Subcutaneous abdominal adipose tissue (tissue), 5 donors: ENCODE measurements around the gene PRKCH.
A peak's percentile ranks its signal among the peaks of the same experiment; 100 is the strongest.
"Not testable (repeated sequence)": the region's sequence is repeated elsewhere in the genome, so short reads cannot be mapped to it uniquely, and the experiment has no call there.

ENCODE experiments used
- H3K27ac ChIP-seq: one replicate; pipeline ENCODE4 v1.7.0; 2013; ENCODE audit warnings: low read depth, mild to moderate bottlenecking, inconsistent platforms, low read length, moderate library complexity
- H3K27me3 ChIP-seq, 5 donors: one replicate each; pipeline ENCODE4 v1.7.0; 2013; ENCODE audit warnings: low read length in 5 of 5, inconsistent platforms in 1 of 5; ENCODE audit not compliant: control insufficient read depth in 5 of 5, insufficient read depth in 4 of 5
- H3K36me3 ChIP-seq, 5 donors: one replicate each; pipeline ENCODE4 v1.7.0; 2013; ENCODE audit warnings: low read length in 5 of 5; ENCODE audit not compliant: control insufficient read depth in 5 of 5, insufficient read depth in 5 of 5
- H3K4me1 ChIP-seq, 5 donors: one replicate each; pipeline ENCODE4 v1.7.0; 2013; ENCODE audit warnings: low read length in 5 of 5, mild to moderate bottlenecking in 3 of 5, moderate library complexity in 1 of 5; ENCODE audit not compliant: control insufficient read depth in 5 of 5, insufficient read depth in 5 of 5
- H3K4me3 ChIP-seq, 5 donors: one replicate each; pipeline ENCODE4 v1.7.0; 2013; ENCODE audit warnings: low read length in 5 of 5, low read depth in 1 of 5
- H3K9ac ChIP-seq, 5 donors: one replicate each; pipeline ENCODE4 v1.7.0; 2013; ENCODE audit warnings: low read length in 5 of 5, mild to moderate bottlenecking in 4 of 5, moderate library complexity in 3 of 5
- H3K9me3 ChIP-seq, 5 donors: one replicate each; pipeline ENCODE4 v1.7.0; 2013; ENCODE audit warnings: low read length in 5 of 5; ENCODE audit not compliant: control insufficient read depth in 5 of 5
- donor health status: healthy.
- donor health status: healthy.
- donor health status: healthy.
- donor health status: healthy.
- donor health status: healthy.

The PRKCH gene

DNA sequence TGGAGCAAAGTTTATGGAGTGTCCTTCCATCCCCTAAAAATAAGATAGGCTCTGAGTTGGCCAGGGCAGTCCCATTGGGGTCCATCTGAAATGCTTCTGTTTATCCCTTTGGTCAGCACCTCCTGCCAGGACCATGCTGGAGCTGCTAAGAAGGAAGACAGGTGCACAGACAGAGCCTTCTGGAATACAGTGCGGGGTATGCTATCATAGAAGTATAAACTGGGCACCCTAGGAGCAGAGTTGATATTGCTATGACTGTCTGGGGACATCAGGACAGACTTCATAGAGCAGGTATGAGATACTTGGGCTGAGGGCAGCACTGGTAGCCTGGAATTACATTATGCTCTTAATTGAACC is 203.5 kb downstream of the PRKCH start:
- peak overlapping the region in 1 of 5 donors; percentile 11 for H3K9ac ChIP-seq
- peaks cover 0 to 41% (median 23%) of the 10 kb centered on the region in 5 donors for H3K4me1 ChIP-seq
- H3K9me3 ChIP-seq, result no peaks in the 10 kb centered on the region
- H3K4me3 ChIP-seq, result no peak overlapping the region
- no peaks in the 10 kb centered on the region for H3K27me3 ChIP-seq
- H3K27ac ChIP-seq, result peak overlapping the region; percentile 11
- peaks cover 0 to 6% (median 0%) of the 10 kb centered on the region in 5 donors for H3K36me3 ChIP-seq

DNA sequence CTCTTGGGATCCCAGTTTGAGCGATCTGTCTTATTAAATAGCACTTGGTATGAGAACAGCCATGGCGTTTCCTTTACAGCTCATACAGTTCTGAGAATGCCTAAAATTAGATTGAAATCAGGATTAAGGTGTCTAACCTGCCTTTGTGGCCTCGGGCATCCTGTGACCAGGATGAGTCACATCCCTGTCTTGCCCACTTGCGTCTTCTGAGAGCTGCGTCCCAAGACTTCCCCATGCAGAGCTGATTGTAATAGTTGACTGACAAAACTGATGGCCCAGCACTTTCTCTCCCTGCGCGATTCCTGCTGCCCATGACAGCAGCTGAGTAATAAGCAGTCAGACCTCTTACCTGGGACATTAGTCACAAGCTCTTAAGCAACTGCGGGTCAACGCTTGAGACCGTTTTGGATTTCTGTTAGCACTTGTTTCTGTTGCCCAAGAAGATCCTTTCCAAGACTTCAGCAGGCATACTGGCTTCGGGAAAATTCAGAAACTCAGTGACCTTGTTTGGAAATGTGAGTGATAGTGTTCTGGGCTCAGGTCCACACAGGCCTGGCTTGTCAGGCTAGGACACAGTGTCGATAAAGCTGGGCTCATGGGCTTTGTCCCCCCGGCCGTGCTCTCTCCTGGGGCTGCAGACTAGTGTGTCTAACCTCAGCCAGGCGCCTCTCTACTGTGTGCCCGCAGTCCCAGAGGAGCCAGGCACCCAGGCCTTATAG is 204.1 kb downstream of the PRKCH start:
- Histone ChIP-seq H3K27me3 (no peaks in the 10 kb centered on the region), H3K9me3 (no peaks in the 10 kb centered on the region), H3K4me3 (no peak overlapping the region), H3K4me1 (peaks cover 0 to 41% (median 23%) of the 10 kb centered on the region in 5 donors), H3K27ac (peak overlapping the region; percentile 11), H3K9ac (peak overlapping the region in 2 of 5 donors; percentile 2 to 11), H3K36me3 (peaks cover 0 to 6% (median 3%) of the 10 kb centered on the region in 5 donors)

DNA sequence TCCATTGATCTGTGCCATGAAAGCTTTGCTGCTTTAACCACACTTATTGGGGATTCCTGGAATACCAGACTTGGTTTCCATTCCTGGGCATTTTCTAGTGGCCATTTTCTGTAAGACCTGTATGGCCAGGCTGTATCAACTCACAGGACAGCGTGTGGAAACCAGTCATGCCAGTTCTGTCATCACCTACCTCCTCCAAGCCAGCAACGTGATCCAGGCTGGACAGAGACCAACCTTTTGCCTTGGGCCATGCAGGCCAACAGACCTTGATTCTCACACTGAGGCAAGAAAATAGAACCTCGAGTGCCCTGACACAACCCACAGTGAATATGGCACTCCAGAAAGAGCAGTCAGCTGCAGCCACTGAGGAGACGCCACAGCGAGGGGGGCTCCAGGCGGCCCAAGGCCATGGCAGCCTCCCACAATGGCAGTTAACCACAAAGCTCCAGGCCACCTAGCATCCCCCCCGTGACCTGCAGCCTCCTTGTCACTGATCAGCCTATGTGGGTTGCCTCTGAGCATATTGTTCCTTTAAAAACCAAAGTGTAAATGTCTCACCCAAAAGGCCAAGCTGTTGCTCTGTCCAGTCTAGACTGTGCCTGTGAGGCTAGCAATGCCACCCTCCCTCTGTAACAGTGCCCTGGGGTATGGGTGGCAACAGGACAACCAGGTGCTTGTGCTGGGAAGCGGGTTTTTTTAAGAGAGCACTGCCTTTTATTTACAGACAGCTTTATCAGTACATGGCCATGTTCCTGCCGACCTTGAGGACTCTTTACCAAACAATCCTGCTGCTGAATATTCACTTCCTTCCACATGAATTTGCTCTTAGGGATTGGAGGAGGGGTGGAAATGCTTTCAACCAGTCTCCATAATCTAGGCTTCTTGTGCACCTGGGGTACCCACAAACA is 205.3 kb downstream of the PRKCH start:
- H3K36me3 ChIP-seq, result peaks cover 0 to 6% (median 5%) of the 10 kb centered on the region in 5 donors
- H3K27me3 ChIP-seq, result no peaks in the 10 kb centered on the region
- H3K27ac ChIP-seq, result peak overlapping the region; percentile 11
- H3K4me1 ChIP-seq, result peaks cover 0 to 43% (median 23%) of the 10 kb centered on the region in 5 donors
- H3K9ac ChIP-seq, result peak overlapping the region in 2 of 5 donors; percentile 11 to 48
- no peaks in the 10 kb centered on the region for H3K9me3 ChIP-seq
- H3K4me3 ChIP-seq, result no peak overlapping the region

DNA sequence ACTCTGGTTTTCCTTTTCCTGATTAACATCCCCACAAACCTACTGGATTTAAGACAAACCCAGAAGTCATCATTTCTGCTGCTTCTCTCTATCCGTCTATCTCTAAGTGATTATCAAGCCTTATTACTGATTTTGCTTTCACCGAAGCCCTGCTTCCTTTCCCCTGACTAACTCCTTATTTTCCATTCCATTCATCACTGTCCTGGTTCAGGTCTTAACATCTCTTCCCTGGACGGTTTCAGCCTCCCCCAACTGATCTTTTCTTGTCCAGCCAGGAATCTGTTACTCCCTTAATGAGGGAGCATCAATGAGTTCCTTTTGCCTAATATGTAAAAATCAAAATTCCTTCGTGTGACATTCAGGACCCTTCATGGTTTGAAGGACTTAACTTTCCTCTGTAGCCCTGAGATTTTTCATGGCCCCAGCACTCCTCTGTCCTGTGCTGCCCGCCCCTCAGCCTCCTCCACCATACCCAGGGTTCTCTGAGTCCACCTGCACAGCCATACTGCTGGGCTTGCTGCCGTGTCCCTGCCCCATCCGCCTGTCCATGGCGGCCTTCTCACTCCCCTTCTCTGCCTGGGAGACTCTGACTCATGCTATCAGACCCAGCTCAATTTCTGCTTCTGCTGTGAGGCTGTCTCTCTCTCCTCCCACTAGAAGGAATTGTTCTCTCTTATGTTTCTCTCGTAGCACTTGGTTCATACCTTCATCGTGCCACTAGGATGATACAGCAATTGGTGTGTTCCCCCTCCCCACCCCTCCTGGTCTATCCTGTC is 206.1 kb downstream of the PRKCH start:
- Histone ChIP-seq H3K36me3 (peaks cover 0 to 6% (median 5%) of the 10 kb centered on the region in 5 donors), H3K9ac (no peak overlapping the region), H3K4me3 (no peak overlapping the region), H3K4me1 (peaks cover 0 to 46% (median 26%) of the 10 kb centered on the region in 5 donors), H3K9me3 (no peaks in the 10 kb centered on the region), H3K27me3 (no peaks in the 10 kb centered on the region), H3K27ac (peak overlapping the region; percentile 11)

DNA sequence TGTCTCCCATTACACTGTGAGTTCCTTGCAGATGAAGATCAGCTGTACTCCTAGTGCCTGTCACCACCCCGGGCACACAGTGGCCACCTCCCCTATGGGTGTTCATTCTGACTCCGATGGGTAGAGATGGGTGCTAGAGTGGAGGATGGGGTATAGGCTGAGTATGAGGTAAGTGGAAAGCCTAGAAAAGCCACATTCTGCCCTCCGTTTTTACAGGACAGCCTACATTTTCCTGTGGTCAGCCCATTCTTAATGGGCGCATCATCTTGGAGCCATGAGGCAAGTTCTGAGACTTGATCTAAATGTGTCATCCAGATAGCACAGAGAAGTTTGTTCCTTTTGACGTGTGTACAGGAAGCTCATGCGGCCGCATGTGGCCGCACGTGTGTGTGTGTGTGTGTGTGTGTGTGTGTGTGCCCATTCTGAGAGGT is 207.2 kb downstream of the PRKCH start:
- Histone ChIP-seq H3K4me1 (peaks cover 0 to 49% (median 26%) of the 10 kb centered on the region in 5 donors), H3K36me3 (peaks cover 0 to 6% (median 5%) of the 10 kb centered on the region in 5 donors), H3K9ac (no peak overlapping the region), H3K27ac (no peak overlapping the region), H3K4me3 (no peak overlapping the region), H3K9me3 (no peaks in the 10 kb centered on the region), H3K27me3 (no peaks in the 10 kb centered on the region)

DNA sequence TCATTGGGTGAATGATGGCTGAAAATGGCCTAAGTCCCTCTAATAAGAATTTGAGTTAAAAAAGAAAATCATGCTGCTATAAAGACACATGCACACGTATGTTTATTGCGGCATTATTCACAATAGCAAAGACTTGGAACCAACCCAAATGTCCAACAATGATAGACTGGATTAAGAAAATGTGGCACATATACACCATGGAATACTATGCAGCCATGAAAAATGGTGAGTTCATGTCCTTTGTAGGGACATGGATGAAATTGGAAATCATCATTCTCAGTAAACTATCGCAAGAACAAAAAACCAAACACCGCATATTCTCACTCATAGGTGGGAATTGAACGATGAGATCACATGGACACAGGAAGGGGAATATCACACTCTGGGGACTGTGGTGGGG is 208.0 kb downstream of the PRKCH start:
- peaks cover 0 to 41% (median 22%) of the 10 kb centered on the region in 5 donors for H3K4me1 ChIP-seq
- not testable (repeated sequence) for H3K27me3 ChIP-seq

DNA sequence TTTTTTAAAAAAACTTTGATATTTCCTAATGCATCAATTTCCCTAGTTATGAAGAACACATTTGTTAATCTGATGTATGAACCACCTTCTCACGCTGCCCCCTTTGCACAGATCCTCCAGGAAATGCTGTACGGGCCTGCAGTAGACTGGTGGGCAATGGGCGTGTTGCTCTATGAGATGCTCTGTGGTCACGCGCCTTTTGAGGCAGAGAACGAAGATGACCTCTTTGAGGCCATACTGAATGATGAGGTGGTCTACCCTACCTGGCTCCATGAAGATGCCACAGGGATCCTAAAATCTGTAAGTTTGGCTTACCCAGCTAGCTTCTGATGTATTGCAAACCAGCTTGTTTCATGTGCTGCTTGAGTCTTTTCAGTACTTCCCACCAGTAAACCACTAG is 208.9 kb downstream of the PRKCH start:
- H3K4me3 ChIP-seq, result no peak overlapping the region
- no peaks in the 10 kb centered on the region for H3K9me3 ChIP-seq
- no peaks in the 10 kb centered on the region for H3K27me3 ChIP-seq
- peaks cover 0 to 32% (median 13%) of the 10 kb centered on the region in 5 donors for H3K4me1 ChIP-seq
- peaks cover 0 to 6% (median 5%) of the 10 kb centered on the region in 5 donors for H3K36me3 ChIP-seq
- no peak overlapping the region for H3K27ac ChIP-seq
- H3K9ac ChIP-seq, result no peak overlapping the region

More for the DNA sequence above, 208.0 kb downstream of the PRKCH start:
- not testable (repeated sequence) for H3K9ac ChIP-seq, H3K36me3 ChIP-seq, H3K9me3 ChIP-seq, H3K27ac ChIP-seq, H3K4me3 ChIP-seq

DNA sequence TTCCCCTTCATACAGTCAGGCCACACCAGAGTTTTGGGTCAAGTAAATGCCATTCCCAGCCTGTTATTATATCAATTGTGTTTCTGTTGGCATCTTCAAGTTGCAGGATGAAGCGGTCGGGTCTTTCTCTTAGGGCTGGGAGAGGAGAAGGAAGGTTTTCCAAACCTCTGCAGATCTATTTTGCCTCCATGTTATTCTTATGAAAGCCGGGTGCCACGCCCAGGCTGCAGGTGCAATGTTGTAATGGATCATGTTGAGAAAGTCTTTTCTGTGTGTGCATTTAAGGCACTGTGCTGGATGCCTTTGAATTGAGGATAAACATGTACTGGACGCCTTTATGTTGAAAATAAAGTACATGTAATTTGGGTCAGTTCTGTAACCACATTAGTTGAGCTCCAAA is 209.5 kb downstream of the PRKCH start:
- H3K9ac ChIP-seq, result no peak overlapping the region
- H3K9me3 ChIP-seq, result no peaks in the 10 kb centered on the region
- H3K4me1 ChIP-seq, result peaks cover 0 to 26% (median 7%) of the 10 kb centered on the region in 5 donors
- H3K4me3 ChIP-seq, result no peak overlapping the region
- H3K27me3 ChIP-seq, result no peaks in the 10 kb centered on the region
- peaks cover 0 to 9% (median 5%) of the 10 kb centered on the region in 5 donors for H3K36me3 ChIP-seq
- H3K27ac ChIP-seq, result peak overlapping the region; percentile 39

DNA sequence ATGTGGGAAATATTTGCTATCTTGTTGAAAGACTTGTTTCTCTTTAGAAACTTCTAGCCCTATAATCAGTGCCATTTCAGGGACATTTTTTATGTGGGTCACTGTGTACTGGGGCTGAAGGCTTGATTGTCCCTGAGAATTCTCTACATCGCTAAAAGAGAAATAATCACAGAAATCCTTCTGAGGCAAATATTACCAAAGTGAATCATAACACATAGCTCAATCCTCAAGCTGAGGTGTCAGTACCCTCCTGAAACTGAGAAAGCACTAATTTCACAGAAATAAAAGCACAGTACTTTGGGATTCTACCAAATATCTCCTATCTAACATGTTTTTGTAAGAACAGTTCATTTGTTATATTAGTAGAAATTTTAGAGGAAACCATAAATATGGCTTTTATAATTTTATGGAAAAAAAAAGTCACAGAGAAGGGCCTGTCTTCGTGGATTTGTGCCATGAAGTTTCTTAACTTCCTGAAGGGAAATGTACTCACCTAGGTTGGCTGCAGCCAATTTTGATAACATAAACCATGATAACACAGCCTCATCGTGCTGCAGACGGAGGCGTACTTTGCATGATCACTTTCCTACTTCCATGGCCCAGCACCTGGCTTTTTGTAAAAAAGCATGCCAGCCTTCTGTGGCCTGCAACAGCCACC is 210.2 kb downstream of the PRKCH start:
- peaks cover 0 to 19% (median 3%) of the 10 kb centered on the region in 5 donors for H3K4me1 ChIP-seq
- H3K27ac ChIP-seq, result peak overlapping the region; percentile 39
- H3K9me3 ChIP-seq, result no peaks in the 10 kb centered on the region
- peaks cover 0 to 9% (median 5%) of the 10 kb centered on the region in 5 donors for H3K36me3 ChIP-seq
- H3K4me3 ChIP-seq, result no peak overlapping the region
- H3K9ac ChIP-seq, result no peak overlapping the region
- no peaks in the 10 kb centered on the region for H3K27me3 ChIP-seq
